Activated CD4-positive, alpha-beta T cell treated with anti-CD3 and anti-CD28 coated beads, Interleukin-2, Interleukin-6, amounts not matched to agents 100 ng/mL and 50 ng/mL, durations not matched to agents 16 hours and 8 hours (primary cell): ENCODE measurements around the gene SSBP2.
A peak's percentile ranks its signal among the peaks of the same experiment; 100 is the strongest.
"Not testable (repeated sequence)": the region's sequence is repeated elsewhere in the genome, so short reads cannot be mapped to it uniquely, and the experiment has no call there.

Source experiments
- DNase-seq: peaks from one replicate; pipeline ENCODE4 v3.0.0-alpha.2; 2020

SSBP2 gene

GRCh38 chr5:81516091-81516490 is 234.8 kb downstream of the SSBP2 start:
- no peak for DNase-seq

GRCh38 chr5:81513982-81514381 is 236.9 kb downstream of the SSBP2 start:
- peak; percentile 8 for DNase-seq

- DNase-seq = no peak
Observed at GRCh38 chr5:81513473-81513872, 237.4 kb downstream of the SSBP2 start.

GRCh38 chr5:81506900-81507588 is 243.9 kb downstream of the SSBP2 start:
- peak; percentile 69 for DNase-seq

GRCh38 chr5:81506378-81506777 is 244.5 kb downstream of the SSBP2 start:
- no peak for DNase-seq

- no peak for DNase-seq
Observed at GRCh38 chr5:81505672-81506071, 245.2 kb downstream of the SSBP2 start.

GRCh38 chr5:81503602-81504001 is 247.3 kb downstream of the SSBP2 start:
- DNase-seq = not testable (repeated sequence)

GRCh38 chr5:81495286-81495685 is 255.6 kb downstream of the SSBP2 start:
- DNase-seq = no peak

- DNase-seq = no peak
Observed at GRCh38 chr5:81488862-81489261, 262.0 kb downstream of the SSBP2 start.

GRCh38 chr5:81486711-81487110 is 264.2 kb downstream of the SSBP2 start:
- DNase-seq = no peak

- no peak for DNase-seq
Observed at GRCh38 chr5:81482595-81482994, 268.3 kb downstream of the SSBP2 start.

GRCh38 chr5:81473395-81473794 is 277.5 kb downstream of the SSBP2 start:
- DNase-seq = not testable (repeated sequence)

GRCh38 chr5:81469676-81470075 is 281.2 kb downstream of the SSBP2 start:
- no peak for DNase-seq

GRCh38 chr5:81450940-81451339 is 300.0 kb downstream of the SSBP2 start:
- no peak for DNase-seq

- no peak for DNase-seq
Observed at GRCh38 chr5:81435023-81435422, 315.9 kb downstream of the SSBP2 start.

GRCh38 chr5:81429985-81430384 is 320.9 kb downstream of the SSBP2 start:
- no peak for DNase-seq

- no peak for DNase-seq
Observed at GRCh38 chr5:81429363-81429762, 321.5 kb downstream of the SSBP2 start.

GRCh38 chr5:81428861-81429260 is 322.0 kb downstream of the SSBP2 start:
- no peak for DNase-seq

- DNase-seq = no peak
Observed at GRCh38 chr5:81428446-81428845, 322.5 kb downstream of the SSBP2 start.

GRCh38 chr5:81427566-81427965 is 323.3 kb downstream of the SSBP2 start:
- no peak for DNase-seq

GRCh38 chr5:81426359-81427030 is 324.4 kb downstream of the SSBP2 start:
- no peak for DNase-seq

- peak; percentile 68 for DNase-seq
Observed at GRCh38 chr5:81425569-81425968, 325.3 kb downstream of the SSBP2 start.

- no peak for DNase-seq
Observed at GRCh38 chr5:81424728-81425127, 326.2 kb downstream of the SSBP2 start.

- no peak for DNase-seq
Observed at GRCh38 chr5:81422671-81423070, 328.2 kb downstream of the SSBP2 start.
